SHP77 treated with DMSO at 0.1 percent for 48 hours (cell line): ENCODE results near the gene PLEKHA8.

Experiments
- DNase-seq: peaks from one replicate; lab custom pipeline; 2025; lab: John Stamatoyannopoulos, UW

Gene PLEKHA8, protein sequence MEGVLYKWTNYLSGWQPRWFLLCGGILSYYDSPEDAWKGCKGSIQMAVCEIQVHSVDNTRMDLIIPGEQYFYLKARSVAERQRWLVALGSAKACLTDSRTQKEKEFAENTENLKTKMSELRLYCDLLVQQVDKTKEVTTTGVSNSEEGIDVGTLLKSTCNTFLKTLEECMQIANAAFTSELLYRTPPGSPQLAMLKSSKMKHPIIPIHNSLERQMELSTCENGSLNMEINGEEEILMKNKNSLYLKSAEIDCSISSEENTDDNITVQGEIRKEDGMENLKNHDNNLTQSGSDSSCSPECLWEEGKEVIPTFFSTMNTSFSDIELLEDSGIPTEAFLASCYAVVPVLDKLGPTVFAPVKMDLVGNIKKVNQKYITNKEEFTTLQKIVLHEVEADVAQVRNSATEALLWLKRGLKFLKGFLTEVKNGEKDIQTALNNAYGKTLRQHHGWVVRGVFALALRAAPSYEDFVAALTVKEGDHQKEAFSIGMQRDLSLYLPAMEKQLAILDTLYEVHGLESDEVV

DNA sequence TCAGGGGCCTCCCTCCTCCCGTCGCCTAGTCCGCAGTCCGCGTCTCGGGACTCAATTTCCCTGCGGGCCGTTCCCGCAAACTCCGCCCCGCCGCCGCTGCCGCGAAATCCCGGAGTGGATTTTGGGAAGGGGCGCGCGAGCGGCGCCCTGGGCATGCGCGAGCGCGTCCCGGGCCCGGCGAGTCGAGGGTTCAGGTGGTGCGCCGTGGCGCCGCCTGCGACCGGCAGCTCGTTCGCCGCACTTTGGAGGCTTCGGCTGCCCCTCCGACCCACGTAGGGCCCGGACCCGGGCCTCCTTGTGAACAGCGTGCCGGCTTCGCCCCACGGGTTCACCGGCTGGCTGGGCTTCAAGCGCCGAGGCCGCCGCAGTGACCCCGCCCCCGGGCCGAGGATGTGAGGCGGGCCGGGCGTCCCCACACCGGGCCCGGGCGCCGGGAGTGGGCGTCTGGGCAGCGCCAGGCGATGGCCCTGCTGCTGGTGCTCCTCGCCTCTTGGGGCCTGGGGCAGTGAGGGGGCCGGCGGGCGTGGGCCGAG is at the start of gene PLEKHA8:
TSS of gene PLEKHA8 (plus strand) at position 197 of the 533 bp plus-strand sequence. CDS start 351 bp downstream, outside the sequence.
- DNase-seq: peak; percentile 92

DNA sequence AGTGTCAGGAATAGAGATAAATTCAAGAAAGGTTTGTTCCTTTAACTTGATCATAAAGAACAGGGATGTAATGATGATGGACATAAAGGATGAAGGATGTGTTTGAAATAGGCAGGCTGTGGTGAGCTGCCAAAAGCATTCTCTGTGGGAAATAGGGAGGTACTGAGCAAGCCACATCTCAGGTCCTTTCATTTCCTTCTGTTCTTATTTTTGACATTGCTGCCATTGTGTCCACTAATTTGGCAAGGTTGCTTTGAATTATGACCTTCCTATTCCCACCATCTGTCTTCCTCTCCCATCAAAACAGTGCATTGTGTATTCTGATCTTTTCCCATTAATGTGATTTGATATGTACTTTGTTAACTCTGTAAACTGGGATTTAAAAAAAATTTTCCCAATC is 48.1 kb upstream of the PLEKHA8 start:
- no peak for DNase-seq

DNA sequence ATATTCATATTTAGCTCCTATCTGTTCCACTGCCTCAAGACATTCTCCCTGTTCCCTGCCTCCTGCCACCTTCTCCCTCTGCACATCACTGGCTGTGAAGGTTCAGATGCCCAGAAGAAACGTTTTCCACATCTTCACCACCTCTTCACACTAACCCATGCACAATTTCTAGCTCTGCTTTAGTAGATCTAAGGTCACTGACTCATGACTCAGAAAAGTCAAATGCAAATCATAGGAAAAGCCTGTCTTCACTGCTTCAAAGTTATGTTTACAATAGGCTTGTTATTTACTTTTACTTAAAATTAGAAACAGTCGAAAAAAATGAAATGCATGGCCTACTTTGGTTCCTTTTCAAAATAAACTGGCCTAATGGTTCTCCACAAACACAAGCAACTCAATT is 41.1 kb upstream of the PLEKHA8 start:
- no peak for DNase-seq

DNA sequence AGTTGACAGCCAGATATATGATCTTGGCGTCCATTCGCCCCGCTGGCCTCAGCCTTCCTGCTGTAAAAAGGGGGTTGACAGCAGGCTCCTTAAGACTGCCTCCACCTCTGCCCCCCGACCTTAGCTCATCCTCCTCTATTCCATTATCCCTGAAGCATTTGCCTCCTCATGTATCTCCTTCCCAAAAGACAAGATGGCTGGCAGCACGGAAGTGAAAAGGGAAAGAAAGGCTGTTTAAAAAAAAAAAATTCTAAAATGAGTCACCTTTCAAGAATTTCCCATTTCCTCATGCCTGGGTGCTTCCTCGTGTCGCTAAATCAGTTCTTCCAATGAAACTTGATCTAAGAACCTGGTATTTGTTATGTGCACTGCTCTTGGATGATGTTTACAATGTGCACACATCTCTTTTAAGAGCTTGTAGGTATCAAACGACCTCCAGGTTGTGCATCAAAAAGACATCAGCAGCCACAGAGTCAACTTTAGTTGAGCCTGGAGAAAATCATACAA is 40.3 kb upstream of the PLEKHA8 start:
- no peak for DNase-seq

DNA sequence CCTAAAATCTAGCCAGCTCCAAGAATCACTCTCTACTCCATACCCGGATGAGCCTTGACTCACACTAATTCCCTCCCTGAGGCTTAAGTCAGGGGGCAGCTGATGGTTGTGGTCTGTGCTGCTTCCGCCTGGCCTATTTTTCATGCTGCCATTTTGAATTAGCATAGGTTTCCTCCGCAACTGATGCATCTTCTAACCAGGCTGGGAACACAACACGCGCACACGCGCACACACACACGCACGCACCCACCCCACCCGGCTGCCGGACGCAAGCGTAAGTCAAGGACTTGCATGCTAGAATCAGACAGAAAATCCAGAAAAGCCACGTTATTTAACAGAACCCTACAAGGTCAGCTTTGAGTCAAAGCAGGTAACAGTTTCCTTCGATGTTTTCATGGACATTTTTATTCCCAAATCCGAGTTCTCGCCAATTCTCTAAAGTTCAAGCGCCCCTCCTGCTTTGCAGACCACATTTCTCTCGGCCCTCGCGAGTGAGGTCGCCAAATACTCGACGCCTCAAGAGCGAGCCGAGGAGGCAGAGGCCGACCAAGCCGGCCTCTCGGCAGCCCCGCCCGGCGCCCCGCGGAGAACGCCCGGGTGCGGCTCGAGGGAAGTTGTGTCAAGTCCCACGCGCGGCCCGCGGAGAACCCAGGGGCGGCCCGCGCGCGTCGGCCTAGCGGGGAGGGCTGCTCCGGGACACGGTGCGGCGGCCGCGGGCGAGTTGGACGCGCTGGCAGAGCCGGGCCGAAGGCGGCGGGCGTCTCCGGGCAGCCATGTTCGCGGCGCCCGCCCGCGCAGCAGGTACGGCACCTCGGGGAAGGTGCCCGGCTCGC is 39.6 kb upstream of the PLEKHA8 start:
- peak; percentile 64 for DNase-seq

DNA sequence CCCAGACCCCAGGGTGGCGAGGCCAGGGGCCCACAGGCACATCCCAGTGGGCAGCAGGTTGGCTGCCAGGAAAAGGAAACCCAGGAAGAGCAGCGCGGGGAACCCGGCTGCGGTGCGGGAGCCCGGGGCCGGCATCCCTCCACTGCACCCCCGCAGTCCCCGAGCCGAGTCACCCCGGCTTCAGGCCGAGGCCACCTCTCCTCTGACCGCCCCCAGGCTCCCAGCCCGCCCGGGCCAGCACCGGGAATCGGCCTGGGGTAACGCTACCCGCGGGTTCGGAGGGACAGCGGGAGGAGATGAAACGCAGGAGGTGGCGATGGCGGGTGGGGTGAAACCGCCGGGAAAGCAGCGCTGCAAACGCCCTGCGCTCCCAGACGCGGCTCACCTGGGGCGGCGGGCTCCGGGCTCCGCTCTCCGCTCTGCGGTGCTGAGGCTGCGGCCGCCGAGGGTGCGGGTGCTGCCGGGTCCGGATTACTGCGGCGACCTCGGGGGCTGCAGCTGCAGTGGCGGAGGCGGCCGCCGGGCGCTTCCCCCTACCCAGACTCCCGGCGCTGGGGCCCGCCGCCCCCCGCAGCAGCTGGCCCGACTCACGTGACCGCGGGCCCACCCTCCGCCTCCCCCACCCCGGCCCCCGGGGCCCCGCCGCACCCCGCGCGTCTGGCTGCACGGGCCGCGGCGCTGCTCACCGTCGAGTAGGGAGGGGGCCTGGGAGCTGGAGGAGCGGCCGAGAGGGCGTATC is 38.8 kb upstream of the PLEKHA8 start, which contains the start of gene SCRN1:
TSS of gene SCRN1 (minus strand) at position 545 of the 739 bp plus-strand sequence. CDS start 20,734 bp downstream, outside the sequence.
- DNase-seq: peak; percentile 33

DNA sequence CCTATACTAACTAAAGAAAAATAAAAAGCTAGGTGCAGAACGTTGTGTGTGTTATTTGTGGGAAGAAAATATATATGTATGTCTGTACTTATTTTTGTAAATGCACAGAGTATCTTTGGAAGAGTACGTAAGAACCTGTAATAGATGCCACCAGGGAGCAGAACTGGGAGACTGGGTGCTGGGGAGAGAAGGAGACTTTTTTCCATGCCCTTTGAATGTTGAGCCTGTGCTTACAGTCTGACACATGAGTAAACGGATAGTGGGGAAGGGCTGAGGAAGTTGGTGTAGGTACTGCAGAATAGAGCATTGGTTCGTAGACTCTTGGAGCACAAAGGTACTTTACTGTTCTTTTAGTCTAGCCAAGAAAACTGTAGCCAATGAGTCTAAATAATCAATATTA is 37.3 kb upstream of the PLEKHA8 start:
- DNase-seq: no peak

DNA sequence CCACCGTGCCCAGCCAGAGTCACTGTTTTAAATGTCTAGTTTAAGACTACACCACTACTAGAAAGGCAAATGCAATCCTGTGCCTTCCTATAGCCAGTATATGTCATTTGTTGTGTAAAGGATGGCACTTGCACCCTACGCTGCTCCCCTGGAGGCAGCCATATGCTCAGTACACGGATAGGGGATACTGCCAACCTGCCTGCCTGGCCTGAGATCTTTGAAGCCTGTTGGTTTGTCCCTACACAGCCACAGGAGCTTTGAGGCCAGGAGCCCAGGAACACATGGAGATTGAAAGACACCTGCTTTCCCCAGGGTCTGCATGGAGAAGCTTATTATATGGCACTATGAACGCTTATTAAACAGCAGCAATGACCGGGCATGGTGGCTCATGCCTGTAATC is 36.3 kb upstream of the PLEKHA8 start:
- no peak for DNase-seq

DNA sequence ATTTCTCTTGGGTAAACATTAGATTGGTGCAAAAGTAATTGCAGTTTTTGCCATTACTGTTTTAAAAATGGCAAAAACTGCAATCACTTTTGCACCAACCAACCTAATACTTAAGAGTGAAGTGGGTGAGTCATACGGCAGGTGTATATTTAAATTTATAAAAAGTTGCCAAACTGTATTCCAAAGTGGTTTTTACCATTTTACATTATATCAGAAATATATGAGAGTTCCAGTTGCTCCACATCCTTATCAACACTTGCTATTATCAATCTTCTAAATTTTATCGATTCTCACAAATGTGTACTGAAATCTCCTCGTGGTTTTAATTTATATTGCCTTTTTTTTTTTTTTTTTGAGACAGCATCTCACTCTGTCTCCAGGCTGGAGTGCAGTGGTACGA is 35.1 kb upstream of the PLEKHA8 start:
- no peak for DNase-seq

DNA sequence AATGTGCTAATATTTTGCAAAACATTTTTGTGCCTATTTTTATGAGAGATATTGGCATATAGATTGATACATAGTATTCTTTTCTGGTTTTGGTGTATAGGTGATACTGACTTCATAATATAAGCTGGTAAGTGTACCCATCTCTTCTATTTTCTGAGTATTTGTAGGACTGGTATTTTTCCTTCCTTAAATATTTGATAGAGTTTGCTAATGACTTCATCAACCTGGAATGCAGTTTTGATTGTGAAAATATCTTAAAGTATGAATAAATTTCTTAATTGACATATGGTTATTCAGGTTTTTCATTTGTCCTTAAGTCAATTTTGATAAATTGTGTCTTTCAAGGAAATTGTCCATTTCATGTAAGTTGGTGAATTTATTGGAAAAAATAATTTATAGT is 32.6 kb upstream of the PLEKHA8 start:
- no peak for DNase-seq

DNA sequence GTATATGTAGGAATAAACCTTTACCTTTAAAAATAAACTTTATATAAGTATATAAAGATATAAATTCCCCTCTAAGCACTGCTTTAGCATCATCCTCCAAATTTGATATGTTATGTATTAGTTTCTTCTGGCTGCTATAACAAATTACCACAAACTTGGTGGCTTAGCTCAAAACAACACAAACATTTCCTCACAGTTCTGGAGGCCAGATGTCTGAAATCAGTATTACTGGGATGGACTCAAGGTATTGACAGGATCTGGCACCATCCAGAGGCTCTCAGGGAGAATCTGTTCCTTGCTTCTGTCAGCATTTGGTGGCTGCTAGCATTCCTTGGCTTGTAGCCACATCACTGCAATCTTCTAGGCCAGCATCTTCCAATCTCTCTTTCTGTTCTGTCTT is 31.9 kb upstream of the PLEKHA8 start:
- no peak for DNase-seq

DNA sequence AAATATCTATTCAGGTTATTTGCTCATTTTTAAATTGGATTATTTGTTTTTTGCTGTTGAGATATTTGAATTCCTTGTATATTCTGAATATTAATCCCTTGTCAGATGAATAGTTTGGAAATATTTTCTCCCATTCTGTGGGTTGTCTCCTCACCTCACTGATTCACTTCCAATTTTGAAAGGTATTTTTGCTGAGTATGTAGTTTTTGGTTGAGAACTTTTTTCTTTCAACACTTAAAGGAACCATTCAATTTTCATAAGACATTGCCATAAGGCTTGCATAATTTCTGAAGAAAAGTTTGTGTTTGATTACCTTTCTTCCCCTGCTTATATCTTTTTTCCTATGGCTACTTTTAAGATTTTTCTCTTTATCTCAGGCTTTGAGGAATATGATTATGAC is 29.7 kb upstream of the PLEKHA8 start:
- no peak for DNase-seq

DNA sequence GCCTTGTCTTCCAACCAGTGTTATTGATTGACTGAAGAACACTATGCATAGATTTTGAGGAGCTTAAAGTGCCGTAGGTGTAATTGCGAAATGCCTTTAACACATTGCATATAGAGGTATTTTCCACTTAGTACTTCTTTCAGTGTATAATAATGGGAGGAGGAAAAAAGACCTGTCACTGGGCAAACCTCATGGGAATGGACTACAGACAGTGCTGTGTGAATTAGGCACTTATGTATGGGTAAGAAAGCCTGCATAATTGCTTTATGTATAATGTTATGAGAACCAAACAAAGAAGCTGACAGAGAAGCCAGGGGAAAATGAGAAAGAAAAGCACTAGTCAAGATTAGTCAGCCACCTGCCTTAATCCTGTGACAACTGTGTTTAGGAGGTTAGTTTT is 26.2 kb upstream of the PLEKHA8 start:
- no peak for DNase-seq

DNA sequence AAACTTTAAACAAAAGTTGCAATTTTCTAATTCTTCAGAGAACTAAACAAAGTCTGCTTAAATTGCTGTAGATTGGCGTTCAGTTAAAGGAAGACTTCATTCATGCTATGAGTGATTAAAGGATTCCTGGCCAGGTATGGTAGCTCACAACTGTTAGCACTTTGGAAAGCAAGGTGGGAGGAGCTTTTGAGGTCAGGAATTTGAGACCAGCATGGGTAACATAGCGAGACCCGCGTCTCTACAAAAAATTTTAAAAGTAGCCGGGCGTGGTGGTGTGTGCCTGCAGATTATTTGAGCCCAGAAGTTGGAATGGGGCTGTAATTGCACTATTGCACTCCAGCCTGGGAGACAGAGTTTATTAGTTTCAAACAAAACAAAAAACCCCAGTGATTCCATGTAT is 25.1 kb upstream of the PLEKHA8 start:
- DNase-seq: no peak

DNA sequence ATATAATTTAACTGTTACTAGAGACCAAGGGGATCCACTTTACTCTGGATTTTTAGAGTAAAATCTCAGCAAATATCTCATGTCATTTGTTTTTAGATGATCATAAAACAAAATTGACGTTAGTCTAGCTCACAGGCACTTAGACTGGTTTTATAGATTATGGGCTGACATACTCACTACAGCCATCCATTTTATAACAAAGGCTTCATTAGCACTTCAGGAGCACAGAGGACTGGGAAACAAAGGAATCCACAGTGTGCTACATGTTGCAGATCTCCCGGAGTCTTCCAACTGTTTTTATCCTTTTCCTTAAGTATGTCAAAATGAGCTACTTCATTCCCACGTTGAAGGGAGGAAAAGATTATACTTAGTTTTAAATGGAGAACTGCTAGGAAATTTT is 22.7 kb upstream of the PLEKHA8 start:
- no peak for DNase-seq

DNA sequence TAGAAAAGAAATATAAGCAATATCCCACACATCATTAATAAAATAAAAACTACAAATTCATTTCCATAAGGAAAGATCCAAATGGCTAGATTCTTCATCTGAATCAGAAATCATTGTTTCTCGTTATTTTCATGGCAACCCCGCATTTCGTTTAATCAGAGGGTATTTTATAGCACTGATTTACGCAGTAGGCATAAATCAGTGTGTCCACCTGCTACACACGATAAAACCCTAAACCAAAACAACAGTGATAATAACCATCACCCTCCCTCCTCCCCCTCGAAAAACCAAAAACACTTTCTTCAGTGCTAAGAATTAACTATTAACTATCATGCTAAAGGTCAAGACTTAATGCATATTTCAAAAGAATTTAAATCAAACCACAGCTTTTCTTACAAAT is 18.2 kb upstream of the PLEKHA8 start:
- DNase-seq: no peak

DNA sequence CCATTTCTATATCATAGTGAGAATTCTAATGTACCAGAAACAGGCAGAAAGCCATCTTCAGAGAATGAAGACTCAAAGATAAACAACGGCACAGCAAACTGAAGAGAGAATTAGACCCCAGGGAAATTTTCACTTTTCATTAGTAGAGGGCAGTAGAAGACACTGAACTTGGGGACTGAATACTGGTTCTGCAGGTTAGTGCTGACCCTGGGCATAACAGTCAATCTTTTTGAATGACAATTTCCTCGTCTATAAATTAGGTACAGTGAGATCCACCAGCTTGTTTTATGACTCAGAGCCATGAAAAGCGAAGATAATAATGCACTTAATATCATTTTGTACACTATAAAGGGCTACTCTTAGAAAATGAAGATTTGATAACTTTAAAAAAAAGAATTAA is 15.5 kb upstream of the PLEKHA8 start:
- DNase-seq: no peak

DNA sequence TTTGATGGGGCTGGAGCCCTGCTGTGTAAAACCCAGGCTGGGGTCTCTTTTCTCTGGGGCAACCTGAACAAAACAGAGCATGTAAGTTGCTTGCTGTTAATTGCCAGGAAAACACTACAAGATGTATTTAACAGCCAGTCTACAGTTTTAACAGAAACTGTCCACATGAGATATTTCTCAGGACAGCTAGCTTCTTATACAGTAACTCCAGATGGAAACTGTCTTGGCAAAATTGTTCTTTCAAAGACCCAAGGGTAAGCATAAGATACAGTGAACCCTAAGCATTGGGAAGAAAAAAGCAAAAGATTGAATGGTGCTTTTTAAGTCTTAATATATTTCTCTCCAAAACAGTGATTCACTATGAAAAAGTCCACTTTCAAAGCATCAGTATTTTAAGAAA is 9.8 kb upstream of the PLEKHA8 start:
- no peak for DNase-seq

DNA sequence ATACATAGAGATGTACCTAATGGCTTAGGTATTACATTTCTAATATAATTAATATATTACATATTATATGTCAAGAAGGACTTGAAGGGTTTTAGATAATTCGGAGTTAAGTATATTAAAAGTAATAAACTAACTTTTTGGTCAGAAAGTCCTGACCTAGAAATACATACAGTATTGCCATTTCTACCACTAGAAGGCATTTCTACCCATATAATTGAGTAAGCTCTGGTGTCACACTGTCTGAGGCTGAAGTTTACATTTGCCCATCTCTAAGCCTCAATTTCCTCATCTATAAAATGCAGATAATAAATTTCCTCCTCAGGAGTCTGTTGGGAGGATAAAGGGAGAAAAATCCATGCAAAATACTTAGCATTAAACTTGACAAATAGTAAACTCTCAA is 8.8 kb upstream of the PLEKHA8 start:
- DNase-seq: no peak

DNA sequence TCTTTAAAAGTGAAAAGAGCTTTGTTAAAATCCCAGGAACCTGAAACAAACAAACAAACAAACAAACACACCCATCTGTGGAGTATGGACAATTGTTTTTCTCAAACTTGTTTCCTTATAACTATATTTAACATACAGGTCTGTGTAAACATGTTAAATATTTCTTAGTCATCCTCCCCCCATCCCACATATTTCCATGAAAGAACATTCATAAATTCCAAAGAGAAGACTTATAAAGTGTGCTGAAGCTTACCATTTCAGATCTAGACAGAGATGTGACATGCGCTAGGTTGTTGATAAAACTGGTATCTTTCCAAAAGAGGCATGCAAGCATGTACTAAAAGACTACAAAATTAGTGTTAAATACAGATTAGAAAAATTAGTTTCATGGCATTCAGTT is 8.3 kb upstream of the PLEKHA8 start:
- no peak for DNase-seq

DNA sequence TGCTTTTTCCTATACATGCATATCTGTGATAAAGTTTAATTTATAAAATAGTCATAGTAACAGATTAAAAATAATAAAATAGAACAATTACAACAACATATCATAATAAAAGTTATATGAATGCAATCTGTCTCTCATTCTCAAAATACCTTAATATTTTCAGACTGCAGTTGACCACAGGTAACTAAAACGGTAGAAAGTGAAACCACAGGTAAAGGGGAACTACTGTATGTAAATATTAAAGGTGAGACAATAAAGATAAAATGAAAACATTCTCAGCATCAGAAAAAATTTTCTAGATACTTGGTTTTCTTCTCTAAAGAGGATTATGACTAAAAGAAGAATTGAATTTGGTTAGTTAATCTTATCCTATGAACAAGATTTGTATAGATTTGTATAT is 7.7 kb upstream of the PLEKHA8 start:
- no peak for DNase-seq

DNA sequence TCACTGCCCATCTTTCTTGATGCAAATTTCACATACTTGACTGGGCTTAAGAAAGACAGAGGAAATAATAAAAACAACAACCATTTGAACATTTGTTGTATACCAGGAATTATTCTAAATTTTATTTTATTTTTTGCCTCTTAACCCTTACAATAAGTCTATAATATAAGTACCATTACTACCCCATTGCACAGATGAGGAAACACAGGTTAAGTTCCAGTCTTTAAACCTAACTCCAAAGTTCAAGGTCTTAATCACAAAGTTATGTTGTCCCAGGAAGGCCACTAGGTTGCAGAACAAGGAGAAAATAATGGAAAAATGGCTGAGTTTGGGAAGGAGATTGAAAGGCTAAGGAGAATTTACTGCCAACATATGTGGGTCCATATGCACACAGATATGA is 5.2 kb upstream of the PLEKHA8 start:
- DNase-seq: no peak
